ENCODE data around the gene RALGAPA2.

Gene RALGAPA2

GRCh38 chr20:20497242-20497978 lies 215.0 kb downstream of the RALGAPA2 start:
- no peaks in the 10 kb centered on the region for H3K27me3 ChIP-seq (ENCODE audit: insufficient read depth, poor library complexity, severe bottlenecking)
- no peak for DNase-seq (ENCODE audit: low read depth in 1 of 2, low spot score in 1 of 2)

GRCh38 chr20:20495729-20496503 lies 216.5 kb downstream of the RALGAPA2 start:
- no peak overlapping the region for H3K27ac ChIP-seq (replicated peaks)

More at GRCh38 chr20:20497242-20497978, 215.0 kb downstream of the RALGAPA2 start:
- TF ChIP-seq GABPA (IDR thresholded peaks at IDR 0.05; ENCODE audit: low read depth): no peak
- TF ChIP-seq SPI1 (IDR thresholded peaks at IDR 0.05; ENCODE audit: borderline replicate concordance, low read depth): no peak
- TF ChIP-seq REST (IDR thresholded peaks at IDR 0.05; ENCODE audit: insufficient replicate concordance, low read depth): no peak
- no peak for TF ChIP-seq POLR2AphosphoS5 (IDR thresholded peaks at IDR 0.05; ENCODE audit: low read depth)
- TF ChIP-seq CTCF (IDR thresholded peaks at IDR 0.05; ENCODE audit: insufficient read depth, low read length): no peak
- H3K27ac ChIP-seq (replicated peaks): no peak overlapping the region
- no peak overlapping the region for H3K4me3 ChIP-seq (replicated peaks; ENCODE audit: insufficient read depth, low read length)

More at GRCh38 chr20:20495729-20496503, 216.5 kb downstream of the RALGAPA2 start:
- H3K27me3 ChIP-seq (ENCODE audit: insufficient read depth, poor library complexity, severe bottlenecking): no peaks in the 10 kb centered on the region
- no peak for TF ChIP-seq REST (IDR thresholded peaks at IDR 0.05; ENCODE audit: insufficient replicate concordance, low read depth)
- no peak for TF ChIP-seq CTCF (IDR thresholded peaks at IDR 0.05; ENCODE audit: insufficient read depth, low read length)
- no peak for TF ChIP-seq SPI1 (IDR thresholded peaks at IDR 0.05; ENCODE audit: borderline replicate concordance, low read depth)
- no peak for TF ChIP-seq POLR2AphosphoS5 (IDR thresholded peaks at IDR 0.05; ENCODE audit: low read depth)
- no peak for TF ChIP-seq GABPA (IDR thresholded peaks at IDR 0.05; ENCODE audit: low read depth)
- DNase-seq (ENCODE audit: low read depth in 1 of 2, low spot score in 1 of 2): no peak
- H3K4me3 ChIP-seq (replicated peaks; ENCODE audit: insufficient read depth, low read length): no peak overlapping the region

Data from HL-60 (cell line).